ENCODE data around the gene RIPOR3. TPM values are rescaled to one million over a fixed set of nuclear protein-coding genes. Genes with fewer than 3 reads are reported as not detected.
"Not testable (repeated sequence)": the region's sequence is repeated elsewhere in the genome, so short reads cannot be mapped to it uniquely, and the experiment has no call there.

The RIPOR3 gene
- polyA plus RNA-seq, 3 donors from 2014 or later, result 0.41 to 1.2 (median 1.0) TPM

DNA sequence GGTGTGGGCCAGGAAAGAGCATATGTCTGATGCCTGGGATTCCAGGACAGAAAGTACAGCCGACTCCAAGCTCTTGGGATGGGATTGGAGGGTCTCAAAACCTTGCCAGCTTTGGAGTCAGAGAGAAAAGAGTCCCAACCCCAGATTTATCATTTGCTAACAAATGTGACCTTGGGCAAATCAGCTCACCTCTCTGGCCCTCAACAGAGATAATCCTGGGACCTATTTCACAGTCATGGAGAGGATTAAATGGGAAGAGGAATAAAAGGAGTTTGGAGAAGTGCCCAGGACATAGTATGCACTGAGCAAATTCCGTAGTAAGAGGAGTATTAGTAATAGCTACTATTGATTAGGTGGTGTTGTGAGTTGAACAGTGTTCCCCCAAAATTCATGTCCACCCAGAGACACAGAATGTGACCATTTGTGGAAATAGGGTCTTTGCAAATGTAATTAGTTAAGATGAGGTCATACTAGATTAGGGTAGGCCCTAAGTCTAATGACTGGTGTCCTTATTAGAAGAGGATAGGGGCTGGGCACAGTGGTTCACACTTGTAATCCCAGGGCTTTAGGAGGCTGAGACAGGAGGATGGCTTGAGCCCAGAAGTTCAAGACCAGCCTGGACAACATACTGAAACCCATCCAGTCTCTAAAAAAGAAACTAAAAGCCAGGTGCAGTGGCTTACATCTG, 17.1 kb downstream of the RIPOR3 start:
- no peaks in the 10 kb centered on the region for H3K36me3 Mint-ChIP-seq
- no peak for DNase-seq
- no peaks in the 10 kb centered on the region for H3K4me1 Mint-ChIP-seq
- peaks cover 1 to 3% (median 2%) of the 10 kb centered on the region in 3 donors for H3K27me3 Mint-ChIP-seq (ENCODE audit: low read depth in 3 of 3)
- no peaks in the 10 kb centered on the region for H3K9me3 Mint-ChIP-seq
- H3K4me3 Mint-ChIP-seq, result no peak overlapping the region
- no peak overlapping the region for H3K27ac Mint-ChIP-seq

DNA sequence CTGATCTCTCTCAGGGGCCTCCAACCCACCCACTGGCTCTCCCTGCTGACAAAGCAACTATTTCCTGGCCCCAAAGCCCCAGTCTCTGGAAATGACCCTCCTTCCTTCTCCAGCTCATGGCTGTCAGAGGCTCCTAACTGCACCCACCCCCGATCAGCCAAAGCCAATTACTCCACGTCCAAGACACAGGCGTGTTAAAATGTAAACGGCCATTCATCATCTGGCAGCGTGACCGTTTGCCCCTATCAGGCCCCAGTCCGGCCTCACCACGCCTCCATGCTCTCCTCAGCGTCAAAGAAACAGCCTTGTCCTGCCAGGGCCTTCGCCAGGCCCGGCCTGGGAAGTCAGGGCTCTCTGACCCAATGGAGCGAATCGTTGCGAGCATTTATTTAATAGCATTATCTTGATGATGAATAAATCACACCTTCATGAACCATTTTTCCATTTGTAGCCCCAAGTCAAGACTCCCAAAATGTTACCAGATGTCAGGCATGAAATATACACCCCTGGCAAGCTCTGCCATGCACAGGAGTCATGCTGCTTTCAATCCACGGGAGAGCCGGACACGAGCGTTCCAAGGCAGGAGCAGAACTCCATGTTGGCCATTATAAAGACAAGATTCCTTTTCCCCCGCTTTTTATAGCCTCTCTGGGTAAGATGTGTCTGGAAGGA, 17.7 kb downstream of the RIPOR3 start:
- no peak for DNase-seq
- Mint-ChIP-seq H3K36me3 (no peaks in the 10 kb centered on the region), H3K9me3 (no peaks in the 10 kb centered on the region), H3K27me3 (ENCODE audit: low read depth in 3 of 3) (peaks cover 1 to 3% (median 3%) of the 10 kb centered on the region in 3 donors), H3K4me3 (no peak overlapping the region), H3K4me1 (no peaks in the 10 kb centered on the region), H3K27ac (no peak overlapping the region)

DNA sequence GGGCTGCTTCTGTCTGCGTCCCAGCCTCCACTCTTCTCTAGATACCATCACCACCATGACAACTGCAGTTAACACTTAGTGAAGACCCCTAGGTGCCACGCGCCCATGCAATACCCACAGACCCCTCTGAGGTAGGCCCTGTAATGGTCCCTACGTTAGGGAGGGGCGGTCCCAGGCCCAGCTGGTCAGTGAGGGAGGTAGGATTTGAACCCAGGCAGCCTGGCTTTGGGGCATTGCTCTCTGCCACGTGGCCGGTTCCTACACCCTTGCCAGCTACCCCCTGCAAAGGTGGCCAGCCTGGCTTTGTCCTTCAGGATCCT, 18.2 kb downstream of the RIPOR3 start:
- peaks cover 1 to 3% (median 3%) of the 10 kb centered on the region in 3 donors for H3K27me3 Mint-ChIP-seq (ENCODE audit: low read depth in 3 of 3)
- DNase-seq, result no peak
- no peaks in the 10 kb centered on the region for H3K4me1 Mint-ChIP-seq
- H3K36me3 Mint-ChIP-seq, result no peaks in the 10 kb centered on the region
- no peak overlapping the region for H3K27ac Mint-ChIP-seq
- no peak overlapping the region for H3K4me3 Mint-ChIP-seq
- H3K9me3 Mint-ChIP-seq, result no peaks in the 10 kb centered on the region

- peaks cover 1 to 3% (median 2%) of the 10 kb centered on the region in 3 donors for H3K27me3 Mint-ChIP-seq (ENCODE audit: low read depth in 3 of 3)
- no peak overlapping the region for H3K27ac Mint-ChIP-seq
Measured at GRCh38 chr20:50672400-50673145, 18.8 kb downstream of the RIPOR3 start.

GRCh38 chr20:50671626-50672025, 19.7 kb downstream of the RIPOR3 start:
- Mint-ChIP-seq H3K4me1 (no peaks in the 10 kb centered on the region), H3K36me3 (no peaks in the 10 kb centered on the region), H3K27ac (no peak overlapping the region), H3K4me3 (no peak overlapping the region), H3K9me3 (no peaks in the 10 kb centered on the region), H3K27me3 (ENCODE audit: low read depth in 3 of 3) (peaks cover 1 to 3% (median 2%) of the 10 kb centered on the region in 3 donors)
- no peak for DNase-seq

More at GRCh38 chr20:50672400-50673145, 18.8 kb downstream of the RIPOR3 start:
- DNase-seq, result no peak
- Mint-ChIP-seq H3K4me1 (no peaks in the 10 kb centered on the region), H3K9me3 (no peaks in the 10 kb centered on the region), H3K4me3 (no peak overlapping the region), H3K36me3 (no peaks in the 10 kb centered on the region)

DNA sequence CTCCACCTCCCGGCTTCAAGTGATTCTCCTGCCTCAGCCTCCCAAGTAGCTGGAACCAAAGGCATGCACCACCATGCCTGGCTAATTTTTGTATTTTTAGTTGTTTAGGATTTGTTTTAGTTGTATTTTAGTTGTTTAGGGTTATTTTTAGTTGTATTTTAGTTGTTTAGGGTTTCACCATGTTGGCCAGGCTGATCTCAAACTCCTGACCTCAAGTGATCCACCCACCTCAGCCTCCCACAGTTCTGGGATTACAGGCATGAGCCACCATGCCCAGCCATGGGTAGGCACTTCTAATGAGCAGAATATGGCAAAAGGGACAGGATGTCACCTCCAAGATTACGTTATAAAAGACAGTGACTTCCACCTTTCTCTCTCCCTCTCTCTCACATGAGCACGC, 20.3 kb downstream of the RIPOR3 start:
- not testable (repeated sequence) for H3K9me3 Mint-ChIP-seq; H3K4me3 Mint-ChIP-seq; H3K36me3 Mint-ChIP-seq; DNase-seq; H3K4me1 Mint-ChIP-seq; H3K27me3 Mint-ChIP-seq (ENCODE audit: low read depth in 3 of 3)
- peak overlapping the region in 1 of 6 donors; percentile 41 for H3K27ac Mint-ChIP-seq

DNA sequence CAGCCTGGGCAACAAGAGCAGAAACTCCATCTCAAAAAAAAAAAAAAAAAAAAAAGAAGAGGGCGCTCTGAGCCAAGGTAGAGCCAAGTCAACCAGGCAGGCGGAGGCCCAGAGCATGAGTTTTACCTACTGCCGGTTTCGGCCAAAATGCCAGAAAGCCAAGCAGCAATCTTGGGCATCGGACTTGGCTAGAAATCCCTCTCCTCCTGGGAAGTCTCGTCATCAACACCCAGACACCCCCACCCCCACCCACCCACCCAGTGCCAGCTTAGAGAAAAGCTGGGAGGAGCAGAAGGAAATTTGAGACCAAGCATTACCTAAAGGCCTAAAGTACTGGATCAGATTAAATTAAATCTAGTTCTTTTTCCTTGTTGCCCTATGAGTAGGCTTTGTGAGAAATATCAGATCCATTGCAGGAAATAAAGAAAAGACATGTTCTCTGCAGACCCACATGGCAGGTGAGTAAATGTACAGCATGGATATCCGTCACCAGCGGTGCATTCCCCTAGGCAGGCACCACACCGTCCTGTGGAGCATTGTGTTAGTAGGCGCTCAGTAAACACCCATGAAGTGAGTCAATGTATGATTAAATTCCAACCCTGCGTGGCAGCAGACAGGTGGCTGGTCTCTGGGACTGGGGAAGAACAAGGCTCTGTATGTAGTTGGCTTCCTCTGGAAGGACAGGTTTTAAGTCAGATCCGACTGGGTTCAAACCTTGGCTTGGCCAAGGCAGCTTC, 21.0 kb downstream of the RIPOR3 start:
- Mint-ChIP-seq H3K9me3 (no peaks in the 10 kb centered on the region), H3K36me3 (no peaks in the 10 kb centered on the region), H3K27ac (no peak overlapping the region), H3K4me1 (no peaks in the 10 kb centered on the region), H3K4me3 (no peak overlapping the region), H3K27me3 (ENCODE audit: low read depth in 3 of 3) (peaks cover 1 to 3% (median 2%) of the 10 kb centered on the region in 3 donors)
- DNase-seq, result no peak

- H3K4me3 Mint-ChIP-seq, result no peak overlapping the region
- peak overlapping the region in 1 of 6 donors; percentile 23 for H3K27ac Mint-ChIP-seq
- no peaks in the 10 kb centered on the region for H3K36me3 Mint-ChIP-seq
- no peaks in the 10 kb centered on the region for H3K9me3 Mint-ChIP-seq
- no peaks in the 10 kb centered on the region for H3K4me1 Mint-ChIP-seq
- H3K27me3 Mint-ChIP-seq (ENCODE audit: low read depth in 3 of 3), result peaks cover 0 to 3% (median 2%) of the 10 kb centered on the region in 3 donors
- no peak for DNase-seq
Measured at GRCh38 chr20:50668798-50669197, 22.5 kb downstream of the RIPOR3 start.

DNA sequence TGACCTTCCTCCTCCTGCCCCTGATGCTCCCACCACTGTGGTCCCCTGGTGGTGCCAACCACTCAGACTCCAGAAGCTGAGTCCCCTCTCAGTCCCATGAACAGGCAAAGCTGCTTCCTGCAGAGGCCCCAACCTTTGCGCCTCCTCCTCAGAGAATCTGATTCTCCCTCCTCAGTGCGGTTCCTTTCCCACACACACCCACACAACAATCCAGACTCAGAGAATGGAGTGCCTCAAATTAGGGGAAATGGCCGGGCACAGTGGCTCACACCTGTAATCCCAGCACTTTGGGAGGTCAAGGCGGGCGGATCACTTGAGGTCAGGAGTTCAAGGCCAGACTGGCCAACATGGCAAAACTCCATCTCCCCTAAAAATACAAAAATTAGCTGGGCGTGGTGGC, 23.0 kb downstream of the RIPOR3 start:
- Mint-ChIP-seq H3K4me1 (no peaks in the 10 kb centered on the region), H3K36me3 (no peaks in the 10 kb centered on the region), H3K4me3 (no peak overlapping the region), H3K9me3 (no peaks in the 10 kb centered on the region), H3K27ac (no peak overlapping the region), H3K27me3 (ENCODE audit: low read depth in 3 of 3) (peaks cover 0 to 2% (median 0%) of the 10 kb centered on the region in 3 donors)
- no peak for DNase-seq

GRCh38 chr20:50666709-50667298, 24.5 kb downstream of the RIPOR3 start:
- Mint-ChIP-seq H3K4me1 (no peaks in the 10 kb centered on the region), H3K4me3 (no peak overlapping the region), H3K27ac (no peak overlapping the region), H3K27me3 (ENCODE audit: low read depth in 3 of 3) (peaks cover 0 to 2% (median 0%) of the 10 kb centered on the region in 3 donors), H3K9me3 (no peaks in the 10 kb centered on the region), H3K36me3 (no peaks in the 10 kb centered on the region)
- no peak for DNase-seq

- H3K27ac Mint-ChIP-seq, result no peak overlapping the region
- no peak overlapping the region for H3K4me3 Mint-ChIP-seq
Measured at GRCh38 chr20:50664254-50664653, 27.1 kb downstream of the RIPOR3 start.

DNA sequence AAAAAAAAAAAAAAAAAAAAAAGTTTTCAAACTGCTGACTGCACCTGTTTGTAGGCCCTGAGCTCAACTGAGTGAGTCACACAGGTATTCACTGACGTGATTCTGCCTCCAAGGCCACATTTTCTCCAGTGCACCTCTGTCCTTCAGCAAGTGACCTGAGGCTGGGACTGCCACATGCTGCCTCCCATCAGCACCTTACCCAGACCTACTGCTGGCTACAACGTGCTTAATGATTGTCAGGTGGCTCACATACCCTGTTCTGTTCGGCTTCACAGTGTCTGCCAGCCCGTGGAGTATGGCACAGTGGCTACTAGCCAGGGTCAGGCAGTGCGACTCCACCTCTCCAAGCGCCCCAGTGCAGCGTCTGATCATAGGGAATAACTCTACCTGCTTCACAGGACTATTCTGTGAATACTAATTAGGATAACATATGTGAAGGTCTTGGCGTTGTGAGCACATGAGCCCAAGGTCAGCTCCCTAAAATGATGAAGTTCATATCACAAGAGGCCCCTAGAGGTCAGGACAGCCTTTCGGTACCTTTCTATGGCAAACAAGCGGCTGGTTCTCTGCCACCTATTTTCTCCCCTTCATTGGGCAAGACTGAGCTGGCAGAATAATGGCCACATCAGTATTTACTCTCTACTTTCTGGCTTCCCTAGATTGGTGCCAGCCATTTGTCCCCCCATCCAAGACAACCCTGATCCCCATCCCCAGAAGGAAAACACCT, 28.1 kb downstream of the RIPOR3 start:
- H3K36me3 Mint-ChIP-seq, result no peaks in the 10 kb centered on the region
- H3K27ac Mint-ChIP-seq, result no peak overlapping the region
- peaks cover 0 to 4% (median 1%) of the 10 kb centered on the region in 3 donors for H3K27me3 Mint-ChIP-seq (ENCODE audit: low read depth in 3 of 3)
- no peak for DNase-seq
- H3K9me3 Mint-ChIP-seq, result no peaks in the 10 kb centered on the region
- H3K4me3 Mint-ChIP-seq, result no peak overlapping the region
- H3K4me1 Mint-ChIP-seq, result no peaks in the 10 kb centered on the region

More at GRCh38 chr20:50664254-50664653, 27.1 kb downstream of the RIPOR3 start:
- DNase-seq, result no peak
- Mint-ChIP-seq H3K9me3 (no peaks in the 10 kb centered on the region), H3K4me1 (no peaks in the 10 kb centered on the region), H3K27me3 (ENCODE audit: low read depth in 3 of 3) (peaks cover 1 to 4% (median 2%) of the 10 kb centered on the region in 3 donors), H3K36me3 (no peaks in the 10 kb centered on the region)
